ENCODE data around the gene ACAP3. TPM values are rescaled to one million over a fixed set of nuclear protein-coding genes. Genes with fewer than 3 reads are reported as not detected.

ACAP3 gene
- total and polyA plus RNA-seq, 2 of the 4 experiments (the other 2 are of a cell fraction), result 13.3 to 58.2 TPM

DNA sequence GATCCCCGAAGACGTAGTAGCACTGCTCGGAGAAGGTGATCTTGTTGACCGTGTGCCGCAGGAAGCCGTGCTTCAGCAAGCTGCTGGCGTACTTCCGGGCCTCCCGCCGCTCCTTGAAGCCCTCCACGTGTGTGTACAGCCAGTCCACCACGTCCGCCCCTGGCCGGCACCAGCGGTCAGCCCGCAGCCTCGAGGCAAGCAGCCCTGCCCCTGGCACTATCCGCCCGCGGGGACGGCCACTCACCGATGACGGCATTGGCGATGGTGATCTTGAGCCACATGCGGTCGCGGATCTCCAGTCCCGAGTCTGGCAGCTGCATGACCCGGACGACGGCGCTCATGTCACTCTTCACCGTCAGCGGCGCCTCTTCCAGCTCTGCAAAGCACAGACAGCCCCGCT, 30.5 kb upstream of the ACAP3 start:
- no peak overlapping the region for H2AFZ ChIP-seq (replicated peaks; ENCODE audit: low read length, poor library complexity)
- H3K36me3 ChIP-seq (ENCODE audit: control insufficient read depth, insufficient read depth, low read length), result peaks cover 48% of the 10 kb centered on the region
- no peak overlapping the region for H2BK5ac ChIP-seq (ENCODE audit: low read depth, low read length, poor library complexity, severe bottlenecking)
- H3K27ac ChIP-seq (ENCODE audit: insufficient read depth, low read length), result no peak overlapping the region
- no peak overlapping the region for H2AK9ac ChIP-seq (replicated peaks; ENCODE audit: low read depth, low read length, poor library complexity)
- H3K14ac ChIP-seq (replicated peaks; ENCODE audit: low read depth, low read length), result no peak overlapping the region
- no peak overlapping the region for H4K8ac ChIP-seq (ENCODE audit: low read depth in 2 of 2, low read length in 2 of 2)
- H4K20me1 ChIP-seq (ENCODE audit: insufficient read depth, low read length), result peaks cover 23% of the 10 kb centered on the region
- no peaks in the 10 kb centered on the region for H3K9me3 ChIP-seq (ENCODE audit: control insufficient read depth, insufficient read depth, low read length)
- no peak overlapping the region for H2BK20ac ChIP-seq (ENCODE audit: low read depth, low read length)
- BruUV-seq (replicated peaks), result no TSS peak
- peaks cover 12 to 21% of the 10 kb centered on the region in 2 experiments for H3K79me1 ChIP-seq (ENCODE audit: low read depth in 1 of 2, low read length in 2 of 2)
- no peak overlapping the region for H3K18ac ChIP-seq (ENCODE audit: low read depth, low read length)
- TF ChIP-seq RCOR1 (IDR thresholded peaks at IDR 0.05; ENCODE audit: insufficient replicate concordance, low read length) (no peak), CEBPB (IDR thresholded peaks at IDR 0.05; ENCODE audit: low read depth, low read length) (no peak), POLR2A (IDR thresholded peaks at IDR 0.05; ENCODE audit: low read depth, low read length) (no peak), CHD1 (IDR thresholded peaks at IDR 0.05; ENCODE audit: low read depth, low read length) (no peak), MAFK (IDR thresholded peaks at IDR 0.05; ENCODE audit: low read depth, low read length) (no peak), NFE2L2 (IDR thresholded peaks at IDR 0.05; ENCODE audit: low read depth, low read length) (no peak), RAD21 (IDR thresholded peaks at IDR 0.05; ENCODE audit: low read length) (no peak)
- TF ChIP-seq, protein P1, sequence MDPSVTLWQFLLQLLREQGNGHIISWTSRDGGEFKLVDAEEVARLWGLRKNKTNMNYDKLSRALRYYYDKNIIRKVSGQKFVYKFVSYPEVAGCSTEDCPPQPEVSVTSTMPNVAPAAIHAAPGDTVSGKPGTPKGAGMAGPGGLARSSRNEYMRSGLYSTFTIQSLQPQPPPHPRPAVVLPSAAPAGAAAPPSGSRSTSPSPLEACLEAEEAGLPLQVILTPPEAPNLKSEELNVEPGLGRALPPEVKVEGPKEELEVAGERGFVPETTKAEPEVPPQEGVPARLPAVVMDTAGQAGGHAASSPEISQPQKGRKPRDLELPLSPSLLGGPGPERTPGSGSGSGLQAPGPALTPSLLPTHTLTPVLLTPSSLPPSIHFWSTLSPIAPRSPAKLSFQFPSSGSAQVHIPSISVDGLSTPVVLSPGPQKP (IDR thresholded peaks at IDR 0.05; ENCODE audit: borderline replicate concordance, low read depth, low read length), result no peak
- TF ChIP-seq, protein P2, sequence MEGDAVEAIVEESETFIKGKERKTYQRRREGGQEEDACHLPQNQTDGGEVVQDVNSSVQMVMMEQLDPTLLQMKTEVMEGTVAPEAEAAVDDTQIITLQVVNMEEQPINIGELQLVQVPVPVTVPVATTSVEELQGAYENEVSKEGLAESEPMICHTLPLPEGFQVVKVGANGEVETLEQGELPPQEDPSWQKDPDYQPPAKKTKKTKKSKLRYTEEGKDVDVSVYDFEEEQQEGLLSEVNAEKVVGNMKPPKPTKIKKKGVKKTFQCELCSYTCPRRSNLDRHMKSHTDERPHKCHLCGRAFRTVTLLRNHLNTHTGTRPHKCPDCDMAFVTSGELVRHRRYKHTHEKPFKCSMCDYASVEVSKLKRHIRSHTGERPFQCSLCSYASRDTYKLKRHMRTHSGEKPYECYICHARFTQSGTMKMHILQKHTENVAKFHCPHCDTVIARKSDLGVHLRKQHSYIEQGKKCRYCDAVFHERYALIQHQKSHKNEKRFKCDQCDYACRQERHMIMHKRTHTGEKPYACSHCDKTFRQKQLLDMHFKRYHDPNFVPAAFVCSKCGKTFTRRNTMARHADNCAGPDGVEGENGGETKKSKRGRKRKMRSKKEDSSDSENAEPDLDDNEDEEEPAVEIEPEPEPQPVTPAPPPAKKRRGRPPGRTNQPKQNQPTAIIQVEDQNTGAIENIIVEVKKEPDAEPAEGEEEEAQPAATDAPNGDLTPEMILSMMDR (conservative IDR thresholded peaks at IDR 0.05; ENCODE audit: low read depth, low read length), result no peak
- peaks cover 9% of the 10 kb centered on the region for H3K9me1 ChIP-seq (ENCODE audit: insufficient read depth, low read length)
- POLR2A ChIA-PET (ENCODE audit: unreplicated experiment), result no interaction called here
- CTCF ChIA-PET, result no interaction called here
- intact Hi-C loops (cut with micrococcal nuclease) (no loop called here), in situ Hi-C loops (cut with MboI; ENCODE audit: low sequenced_read_pairs) (no loop called here), dilution Hi-C loops (cut with HindIII; ENCODE audit: low sequenced_read_pairs, unreplicated experiment) (no loop called here)
- H3K4ac ChIP-seq (ENCODE audit: low read depth, low read length), result no peak overlapping the region
- no peak overlapping the region for H3K4me3 ChIP-seq (ENCODE audit: insufficient read depth, low read depth, low read length)
- H2AK5ac ChIP-seq (ENCODE audit: low read depth, low read length), result no peak overlapping the region
- H3K9ac ChIP-seq (ENCODE audit: low read depth, low read length), result no peak overlapping the region
- H2BK120ac ChIP-seq (ENCODE audit: low read depth, low read length), result no peak overlapping the region
- WGBS, 2 experiments (ENCODE audit: extremely low coverage in 2 of 2, insufficient read length in 1 of 2), result 98% methylated on average over 27 of the region's 36 CpGs; no CpG with 5 or more reads in 1 of the 2 experiments
- DNase-seq (no peak), ATAC-seq (ENCODE audit: low read depth) (no peak)
- H3K56ac ChIP-seq (ENCODE audit: extremely low read depth, insufficient read depth, low read length), result no peak overlapping the region
- no peak overlapping the region for H3K4me2 ChIP-seq (ENCODE audit: low read depth, low read length)
- no peak overlapping the region for H4K5ac ChIP-seq (ENCODE audit: low read depth, low read length)
- H3K27me3 ChIP-seq (ENCODE audit: control insufficient read depth, insufficient read depth, low read length), result no peaks in the 10 kb centered on the region
- H3K23ac ChIP-seq (ENCODE audit: low read depth, low read length), result no peak overlapping the region
- H3K4me1 ChIP-seq (ENCODE audit: control insufficient read depth, insufficient read depth, low read length), result no peaks in the 10 kb centered on the region
- no peak overlapping the region for H2BK15ac ChIP-seq (ENCODE audit: low read depth, low read length)
- H4K91ac ChIP-seq (ENCODE audit: insufficient read depth, low read depth, low read length), result no peak overlapping the region
